ENCODE data around the gene TSKU.
A peak's percentile ranks its signal among the peaks of the same experiment; 100 is the strongest.

The TSKU gene

DNA sequence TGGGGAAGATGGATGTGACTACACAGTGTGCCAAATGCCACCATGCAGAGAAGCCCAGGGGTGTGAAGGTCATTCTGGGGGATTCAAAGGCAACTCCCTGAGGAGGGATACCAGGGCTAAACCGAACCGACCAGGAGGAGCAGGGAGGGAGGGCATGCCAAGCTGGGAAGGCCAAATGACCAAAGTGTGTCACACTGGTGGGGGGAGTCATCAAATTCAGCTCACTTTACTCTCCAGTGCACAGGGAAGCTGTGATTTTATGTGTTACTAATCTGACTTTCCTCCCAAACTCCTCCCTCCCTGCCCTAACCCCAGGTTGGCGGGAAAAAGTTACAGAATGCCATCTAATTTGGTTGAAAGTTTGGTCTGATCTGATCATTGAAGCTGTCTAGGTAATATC lies 29.7 kb upstream of the TSKU start:
- DNase-seq: no peak

- DNase-seq: no peak
Observed at GRCh38 chr11:76753950-76754349, 29.2 kb upstream of the TSKU start.

DNA sequence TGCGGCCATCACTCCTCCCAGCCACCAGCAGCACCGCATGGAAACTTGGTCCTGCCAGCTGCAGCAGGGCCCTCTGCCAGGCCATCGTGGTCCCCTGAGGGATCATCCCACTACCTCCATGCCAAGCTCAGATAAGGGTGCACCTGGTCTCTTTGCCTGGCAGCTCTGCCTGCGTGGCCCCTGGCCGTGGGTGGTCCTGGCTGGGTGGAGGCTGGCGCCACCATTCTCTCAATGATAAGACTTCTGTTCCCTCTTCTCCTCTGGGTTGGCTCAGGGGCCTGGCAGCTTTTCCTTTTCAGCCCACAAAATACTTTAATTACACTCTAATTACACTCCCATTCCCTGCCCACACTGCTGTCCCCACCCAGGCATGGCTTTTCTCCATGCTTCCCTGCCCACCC lies 26.8 kb upstream of the TSKU start:
- peak; percentile 53 for DNase-seq

DNA sequence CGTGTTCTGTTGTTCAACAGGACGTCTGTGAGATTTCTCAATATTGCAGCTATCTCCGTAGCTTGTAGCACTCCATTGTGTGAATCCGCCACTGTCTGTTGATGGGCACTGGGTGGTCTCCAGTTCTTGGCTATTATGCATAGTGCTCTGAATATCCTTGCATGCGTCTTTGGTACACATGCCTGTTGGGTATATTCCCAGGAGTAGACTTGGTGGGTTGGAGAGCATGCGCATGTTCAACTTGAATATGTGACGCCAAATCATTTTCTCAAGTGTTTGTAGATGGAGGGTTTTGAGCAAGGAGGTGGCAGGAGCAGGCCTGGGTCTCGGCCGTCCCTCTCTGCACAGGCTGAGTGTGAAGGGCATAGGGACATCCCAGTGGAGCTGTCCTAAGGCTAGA lies 24.8 kb upstream of the TSKU start:
- DNase-seq: no peak

DNA sequence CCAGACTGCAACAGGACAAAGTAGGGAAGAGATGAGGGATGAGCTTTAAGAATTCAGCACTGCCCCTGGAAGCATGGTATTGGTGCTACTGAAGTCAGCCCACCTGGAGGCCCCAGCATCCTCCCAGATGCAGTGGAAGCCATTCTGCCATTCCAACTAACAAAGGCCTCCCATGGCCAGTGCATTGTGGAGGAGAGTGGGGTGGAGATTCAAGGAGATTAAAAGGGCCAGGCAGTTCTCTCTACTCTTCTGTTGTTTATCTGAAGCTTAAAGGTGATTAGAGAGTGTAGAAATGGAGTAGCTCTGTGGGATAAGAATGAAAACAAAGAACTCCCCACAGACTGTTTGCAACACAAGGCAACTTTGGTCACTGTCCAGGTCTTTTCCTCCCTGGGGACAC lies 24.1 kb upstream of the TSKU start:
- no peak for DNase-seq

DNA sequence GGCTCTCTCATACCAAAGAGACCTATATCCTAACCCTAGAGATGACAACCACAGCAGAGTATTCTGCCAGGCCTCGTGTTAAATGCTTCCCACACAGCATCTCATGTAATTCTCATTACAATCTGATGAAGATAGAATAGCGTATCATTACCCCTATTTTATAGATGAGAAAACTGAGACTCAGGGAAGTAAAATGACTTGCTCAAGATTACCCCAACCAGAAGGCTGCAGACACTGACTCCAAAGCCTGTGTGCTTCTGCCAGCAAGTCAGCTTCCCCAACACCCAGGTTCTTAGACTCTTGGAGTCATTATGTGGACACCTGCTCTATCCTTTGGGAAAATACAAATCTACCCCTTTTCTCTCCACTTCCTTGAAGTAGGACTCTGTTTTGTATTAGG lies 23.6 kb upstream of the TSKU start:
- no peak for DNase-seq

DNA sequence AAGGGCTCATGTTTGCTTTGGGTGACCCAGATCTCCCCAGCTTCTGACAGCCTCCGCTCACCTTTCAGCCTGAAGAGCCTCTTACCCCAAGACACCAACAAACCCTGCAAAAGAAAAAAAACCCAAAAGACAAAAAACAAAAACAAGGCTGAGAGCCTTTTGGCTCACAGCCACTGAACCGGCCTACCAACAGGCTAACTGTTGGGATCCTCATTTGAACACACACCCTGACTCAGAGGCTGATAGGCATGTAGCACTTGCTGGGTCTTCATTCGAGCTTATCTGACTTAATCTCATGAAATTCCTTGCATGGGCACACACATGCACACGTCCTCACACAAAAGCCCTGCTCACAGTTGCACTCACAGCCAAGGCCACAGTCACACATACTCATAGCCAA lies 22.9 kb upstream of the TSKU start:
- no peak for DNase-seq

GRCh38 chr11:76761718-76762355 lies 21.3 kb upstream of the TSKU start:
- DNase-seq: no peak

DNA sequence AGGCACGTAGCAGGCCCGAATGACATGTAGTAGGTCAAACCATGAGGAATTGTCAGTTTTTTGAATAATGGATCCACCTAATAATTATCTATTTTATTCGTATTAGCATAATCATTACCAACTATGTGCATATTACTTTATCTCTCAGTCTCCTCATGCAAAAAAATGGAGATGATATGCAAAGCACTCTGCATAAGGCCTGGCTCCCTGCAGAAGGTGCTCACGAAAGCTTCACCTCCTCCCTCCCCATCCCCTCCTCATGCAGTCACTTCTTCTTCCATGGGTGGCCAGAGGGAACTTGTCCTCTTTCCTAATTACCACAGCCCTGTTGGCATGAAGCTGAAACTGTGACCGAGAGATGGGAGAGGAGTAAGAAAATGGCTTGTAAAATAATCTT lies 20.8 kb upstream of the TSKU start:
- DNase-seq: no peak

DNA sequence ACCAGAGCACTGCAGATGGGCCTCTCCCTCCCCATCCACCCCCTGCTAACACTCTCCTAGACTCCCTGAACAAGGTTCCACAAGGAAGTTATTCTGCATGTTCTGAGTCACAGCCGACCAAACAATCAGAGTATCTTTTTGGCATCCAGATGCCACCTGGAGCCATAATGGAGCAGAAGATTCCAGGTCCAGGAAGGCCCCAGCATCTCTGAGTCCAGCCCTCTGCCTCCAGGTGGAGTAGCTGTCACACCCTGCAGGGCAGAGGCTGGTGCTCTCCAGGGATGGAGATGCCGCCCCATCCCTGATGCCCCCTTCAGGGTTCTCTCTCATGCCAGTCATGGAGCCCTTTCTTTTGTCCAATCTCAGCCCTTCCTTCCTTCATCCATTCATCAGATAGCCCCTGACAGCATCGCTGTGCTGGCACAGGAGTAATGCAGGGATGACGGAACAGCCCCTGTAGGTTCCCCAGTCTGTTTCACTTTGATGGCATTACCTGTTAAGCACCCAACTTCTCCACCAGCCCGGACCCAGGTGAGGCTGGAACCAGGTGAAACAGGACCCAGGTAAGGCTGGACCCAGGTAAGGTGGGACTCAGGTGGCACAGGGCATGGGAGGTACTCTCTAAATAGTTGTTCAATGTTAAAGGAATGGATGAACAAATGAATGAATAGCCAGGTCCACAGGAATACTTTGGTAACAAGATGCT lies 20.1 kb upstream of the TSKU start:
- no peak for DNase-seq

- DNase-seq: peak; percentile 86
Observed at GRCh38 chr11:76763573-76764346, 19.4 kb upstream of the TSKU start.

GRCh38 chr11:76764941-76765665 lies 18.1 kb upstream of the TSKU start:
- no peak for DNase-seq

GRCh38 chr11:76765863-76766350 lies 17.2 kb upstream of the TSKU start:
- no peak for DNase-seq

DNA sequence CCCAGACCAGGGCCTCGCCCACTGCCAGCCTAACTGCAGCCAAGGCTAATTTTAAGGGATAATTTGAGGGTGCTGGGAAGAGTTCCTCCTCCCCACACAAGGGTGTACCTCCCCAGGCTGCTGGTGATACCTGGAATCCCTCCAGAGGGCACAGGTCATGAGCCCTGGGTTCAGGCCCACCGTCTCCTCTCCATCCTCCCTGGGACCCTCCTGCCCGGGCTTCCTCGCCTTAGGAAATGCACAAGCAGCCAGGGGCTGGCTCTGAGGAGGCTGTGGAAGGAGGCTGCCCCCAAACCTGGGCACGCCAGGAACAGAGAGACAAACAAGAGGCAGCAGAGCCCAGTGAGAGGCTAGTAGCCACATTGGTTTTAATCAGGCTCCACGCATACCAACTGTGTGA lies 16.6 kb upstream of the TSKU start:
- no peak for DNase-seq

DNA sequence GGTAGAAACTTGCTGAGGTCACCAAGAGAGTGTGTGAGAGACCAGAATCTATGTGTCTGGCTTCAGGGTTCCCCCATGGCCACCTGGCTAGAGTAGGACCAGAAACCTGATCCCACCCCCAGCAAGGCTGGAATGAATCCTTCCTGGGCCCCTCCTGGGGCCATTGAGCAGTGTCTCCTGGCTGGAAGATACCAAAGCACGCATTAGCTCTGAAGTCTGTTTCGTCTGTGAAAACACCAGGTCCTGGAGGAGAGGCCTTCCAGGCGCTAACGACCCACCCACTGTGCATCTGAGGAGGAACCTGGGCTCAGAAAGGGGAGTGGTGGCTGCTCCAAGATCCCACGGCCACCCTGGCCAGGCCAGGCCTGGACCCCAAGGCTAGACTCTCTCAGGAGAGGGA lies 15.5 kb upstream of the TSKU start:
- DNase-seq: no peak

GRCh38 chr11:76768088-76768908 lies 14.9 kb upstream of the TSKU start:
- DNase-seq: peak; percentile 80

- DNase-seq: no peak
Observed at GRCh38 chr11:76768909-76769560, 14.1 kb upstream of the TSKU start.

DNA sequence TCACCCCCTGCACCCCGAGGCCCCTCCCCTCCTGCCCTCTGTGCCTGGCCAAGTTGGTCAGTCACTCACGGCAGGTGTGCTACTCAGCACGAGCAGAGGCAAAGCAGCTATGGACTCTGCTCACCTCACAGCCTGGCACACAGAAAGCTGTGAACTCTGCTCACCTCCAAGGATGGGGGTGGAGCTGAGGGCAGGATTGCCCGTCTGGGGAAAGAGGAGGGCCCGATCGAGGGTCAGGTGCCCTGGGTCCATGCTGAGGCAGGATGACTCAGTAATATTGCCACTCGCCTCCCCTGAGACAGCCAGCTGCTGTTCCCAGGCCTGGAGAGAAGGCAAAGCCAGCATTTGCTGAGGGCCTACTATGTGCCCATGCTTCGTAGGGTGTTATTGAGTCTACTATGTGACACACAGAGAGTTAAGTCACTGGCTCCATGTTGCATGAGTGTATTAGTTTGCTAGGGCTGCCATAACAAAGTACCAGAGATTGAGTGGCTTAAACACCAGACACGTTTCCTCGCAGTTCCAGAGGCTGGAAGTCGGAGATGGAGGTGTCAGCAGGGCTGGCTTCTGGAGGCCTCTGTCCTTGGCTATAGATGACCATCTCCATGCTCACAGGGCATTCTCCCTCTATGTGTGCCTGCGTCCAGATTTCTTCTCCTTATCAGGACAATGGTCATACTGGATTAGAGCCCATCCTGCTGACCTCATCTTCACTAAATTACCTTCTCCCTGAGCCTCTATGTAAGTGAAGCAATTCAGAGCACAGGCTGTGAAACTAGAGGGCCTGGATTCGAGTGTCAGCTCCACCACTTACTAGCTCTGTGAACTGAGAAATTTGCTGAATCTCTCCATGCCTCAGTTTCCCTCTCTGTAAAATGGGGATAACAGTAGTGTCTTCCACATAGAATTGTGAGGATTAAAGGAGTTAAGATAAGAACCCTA lies 13.2 kb upstream of the TSKU start:
- no peak for DNase-seq

DNA sequence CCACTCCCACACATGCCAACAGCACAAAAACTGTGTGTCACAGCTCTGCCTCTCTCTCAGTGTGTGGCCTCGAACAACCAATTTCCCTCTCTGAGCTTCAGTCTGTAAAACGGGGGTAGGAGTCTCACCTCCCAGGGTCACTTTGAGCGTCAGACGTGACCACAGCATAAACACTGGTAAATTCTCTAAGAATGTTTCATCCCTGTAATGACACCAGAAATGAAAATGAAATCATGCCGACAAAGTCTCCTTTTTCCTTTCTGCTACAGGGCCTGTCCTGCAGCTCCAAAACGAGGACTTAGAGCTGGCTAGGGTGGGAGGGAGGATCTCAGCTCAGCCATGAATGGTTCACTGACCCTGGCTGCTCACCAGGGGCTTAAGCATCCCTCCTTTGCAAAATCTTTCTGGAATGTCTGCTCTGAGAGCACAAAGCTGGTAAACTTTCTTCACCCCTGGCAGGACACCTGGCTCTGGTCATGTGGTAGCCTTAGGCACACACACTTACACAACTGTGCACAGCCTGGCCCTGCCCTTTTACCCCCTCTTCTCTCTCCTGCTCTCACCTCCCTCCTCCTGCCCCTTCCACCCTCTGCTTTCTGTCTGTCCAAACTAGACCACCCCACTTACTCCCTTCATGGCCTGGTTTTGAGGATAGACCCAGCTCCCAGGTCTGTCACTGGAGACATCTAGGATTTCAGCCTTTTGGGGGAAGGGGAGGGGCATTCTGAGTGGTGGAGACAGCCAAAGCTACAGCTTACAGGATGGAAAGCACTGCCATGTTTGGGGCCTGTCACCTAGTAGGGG lies 12.3 kb upstream of the TSKU start:
- no peak for DNase-seq

All from femur (tissue), 1 donor.